ENCODE results near the gene DACT1. TPM values are rescaled to one million over a fixed set of nuclear protein-coding genes. Genes with fewer than 3 reads are reported as not detected.

The DACT1 gene
- 1 to 10 TPM; 2.3 to 6.4 (median 3.2) TPM for total RNA-seq

DNA sequence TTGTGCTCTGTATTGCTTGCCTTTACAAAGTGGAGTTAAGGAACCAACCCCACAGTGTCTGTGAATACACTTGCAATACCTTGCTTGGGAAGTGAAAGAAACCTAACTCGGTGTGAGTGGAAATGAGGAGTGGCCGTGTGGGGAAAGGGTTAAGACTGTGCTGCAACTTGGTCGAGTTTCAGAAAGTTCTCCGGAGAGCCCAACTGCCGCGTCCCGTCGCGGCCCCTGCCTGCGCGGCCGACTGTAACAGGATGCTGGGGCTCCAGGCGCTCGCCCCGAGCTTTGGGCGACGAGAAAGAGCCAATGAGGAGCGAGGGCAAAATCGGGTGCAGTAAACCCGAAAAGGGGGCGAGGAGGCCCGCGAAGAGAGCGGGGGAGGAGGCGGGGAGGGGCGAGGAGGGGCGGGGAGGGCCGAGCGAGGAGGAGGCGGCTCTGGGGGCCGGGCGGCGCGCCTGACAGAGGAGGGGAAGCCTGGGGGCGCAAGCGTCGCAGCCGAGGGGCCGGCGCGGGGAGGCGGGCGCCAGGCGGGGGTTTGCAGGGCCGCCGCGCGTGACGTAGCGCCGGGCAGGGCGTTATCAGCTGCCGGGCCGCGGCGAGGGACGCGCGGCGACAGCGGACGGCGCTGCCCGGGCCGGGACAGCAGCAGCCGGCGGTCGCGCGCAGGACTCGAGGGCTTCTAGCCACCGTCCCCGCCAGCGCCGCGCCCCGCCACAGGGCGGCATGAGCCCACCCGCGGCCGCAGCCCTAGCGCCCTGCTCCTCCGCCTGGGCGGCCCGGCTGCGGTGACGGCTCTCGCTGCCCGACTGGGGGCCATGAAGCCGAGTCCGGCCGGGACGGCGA, at the start of gene DACT1:
TSS of gene DACT1 (plus strand) at position 572 of the 840 bp plus-strand sequence. CDS start at position 813, 241 bp downstream.
- TF ChIP-seq CTCF (IDR thresholded peaks at IDR 0.05; ENCODE audit: low read depth): no peak

DNA sequence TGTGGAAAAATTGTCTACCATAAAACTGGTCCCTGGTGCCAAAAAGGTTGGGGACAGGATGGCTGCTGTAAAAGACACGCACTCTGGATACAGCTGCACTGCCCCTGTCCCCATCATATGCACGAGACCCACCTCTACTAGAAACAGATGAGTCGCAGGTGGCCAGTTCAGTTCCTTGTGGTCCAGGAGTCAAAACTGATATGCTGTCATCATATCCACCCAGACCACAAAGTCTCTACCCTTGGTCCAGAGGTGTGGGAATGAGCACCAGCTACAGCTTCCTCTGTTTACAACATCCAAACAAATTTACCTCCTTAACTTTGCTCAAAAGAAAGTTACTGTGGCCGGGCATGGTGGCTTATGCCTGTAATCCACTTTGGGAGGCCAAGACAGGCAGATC, 43.8 kb upstream of the DACT1 start:
- TF ChIP-seq CTCF (IDR thresholded peaks at IDR 0.05; ENCODE audit: low read depth): no peak

DNA sequence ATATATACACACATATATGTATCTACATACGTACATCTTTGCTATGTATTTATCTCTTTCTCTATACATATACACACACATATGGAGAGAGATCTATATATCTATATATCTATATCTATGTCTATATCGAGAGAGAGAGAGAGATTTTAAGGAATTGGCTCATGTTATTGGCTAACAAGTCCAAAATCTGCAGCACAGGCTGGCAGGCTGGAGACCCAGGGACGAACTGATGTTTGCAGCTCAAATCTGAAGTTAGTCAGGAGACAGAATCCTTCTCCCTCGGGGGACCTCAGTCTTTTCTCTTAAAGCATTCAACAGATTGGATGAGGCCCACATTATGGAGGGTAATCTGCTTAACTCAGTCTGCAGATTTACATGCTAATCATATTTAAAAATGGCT, 40.7 kb upstream of the DACT1 start:
- no peak for TF ChIP-seq CTCF (IDR thresholded peaks at IDR 0.05; ENCODE audit: low read depth)

DNA sequence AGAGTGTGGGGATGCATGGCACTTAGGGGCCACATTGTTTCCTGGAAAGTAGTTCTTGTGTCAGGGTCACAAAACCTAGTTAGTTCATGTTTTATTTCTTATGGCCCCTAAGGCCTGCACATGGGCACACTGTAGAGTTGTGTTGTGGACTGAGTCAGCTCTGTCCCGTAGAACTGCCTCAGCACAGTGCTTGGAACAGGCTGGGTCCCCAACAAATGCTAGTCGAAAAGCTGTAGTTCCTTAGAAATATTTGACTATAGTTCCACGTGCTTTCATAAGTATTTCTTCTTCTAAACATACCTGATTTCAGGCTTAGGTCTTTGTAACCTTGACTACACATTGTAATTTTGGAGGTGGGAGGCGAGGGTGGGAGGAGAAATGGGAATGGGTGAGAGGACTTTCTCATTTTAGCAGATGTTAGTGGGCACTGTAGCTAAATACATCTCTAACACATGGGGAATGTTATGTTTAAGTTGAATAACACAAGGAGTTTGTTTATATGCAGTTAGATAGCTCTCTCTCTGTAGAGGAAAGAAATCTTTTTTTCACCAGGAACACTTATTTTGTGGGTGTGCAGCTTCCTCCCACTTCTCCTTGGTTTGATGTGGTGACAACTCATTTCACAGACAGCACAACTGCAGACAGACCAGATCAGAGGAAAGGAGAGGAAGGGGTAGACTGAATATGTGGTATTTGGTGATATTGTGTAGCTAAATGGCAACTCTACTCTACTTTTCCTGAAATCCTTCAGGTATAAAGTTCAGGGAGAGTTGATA, 39.5 kb upstream of the DACT1 start:
- no peak for TF ChIP-seq CTCF (IDR thresholded peaks at IDR 0.05; ENCODE audit: low read depth)

DNA sequence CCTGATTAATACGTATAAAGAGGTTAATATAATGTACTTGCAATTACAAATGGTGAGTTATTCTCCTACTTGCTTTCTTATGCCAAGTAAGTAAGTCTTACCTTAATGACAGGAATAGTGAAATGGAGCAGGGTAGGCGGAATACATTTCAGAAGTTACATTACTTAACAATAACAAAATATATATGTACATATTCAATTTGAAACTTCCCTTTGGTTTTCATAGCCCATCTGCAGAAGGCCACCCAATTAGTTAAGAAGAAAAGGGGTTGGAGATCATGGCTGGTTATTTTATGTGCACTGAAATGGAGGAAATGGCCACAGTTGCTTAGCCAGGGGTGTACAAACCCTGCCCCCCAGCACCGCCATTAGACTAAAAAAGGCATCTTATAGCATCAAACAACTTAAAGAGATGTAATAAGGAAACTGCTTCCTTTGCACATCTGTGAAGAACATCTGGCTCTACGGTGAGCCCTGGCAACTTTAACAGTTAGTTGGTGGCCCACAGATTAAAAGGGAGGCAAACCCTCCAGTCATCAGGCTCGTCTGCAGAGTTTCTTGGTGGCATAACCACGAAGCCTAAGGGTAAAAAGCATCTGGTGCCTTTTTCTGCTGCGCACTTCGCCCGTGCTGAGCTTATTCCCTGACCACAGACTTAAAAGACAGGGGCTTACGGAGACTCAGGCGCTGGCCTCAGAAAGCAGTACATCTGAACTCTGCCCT, 38.8 kb upstream of the DACT1 start:
- no peak for TF ChIP-seq CTCF (IDR thresholded peaks at IDR 0.05; ENCODE audit: low read depth)

DNA sequence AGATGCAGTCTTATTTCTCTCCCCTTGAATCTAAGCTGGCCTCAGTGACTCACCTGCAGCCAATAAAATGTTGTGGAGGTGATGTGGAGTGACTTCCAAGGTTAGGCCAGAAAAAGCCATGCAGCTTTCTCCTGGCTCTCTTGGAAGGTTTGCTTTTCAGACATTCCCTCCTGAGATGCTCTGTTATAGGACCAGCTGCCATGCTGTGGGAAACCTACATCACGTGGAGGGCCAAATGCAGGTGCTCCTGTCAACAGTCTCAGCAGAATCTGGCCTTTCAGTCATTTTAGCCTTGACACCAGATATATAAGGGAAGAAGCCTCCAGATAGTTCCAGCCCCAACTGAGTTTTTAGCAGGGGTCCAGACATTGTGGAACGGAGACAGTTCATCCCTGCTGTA, 38.1 kb upstream of the DACT1 start:
- no peak for TF ChIP-seq CTCF (IDR thresholded peaks at IDR 0.05; ENCODE audit: low read depth)

DNA sequence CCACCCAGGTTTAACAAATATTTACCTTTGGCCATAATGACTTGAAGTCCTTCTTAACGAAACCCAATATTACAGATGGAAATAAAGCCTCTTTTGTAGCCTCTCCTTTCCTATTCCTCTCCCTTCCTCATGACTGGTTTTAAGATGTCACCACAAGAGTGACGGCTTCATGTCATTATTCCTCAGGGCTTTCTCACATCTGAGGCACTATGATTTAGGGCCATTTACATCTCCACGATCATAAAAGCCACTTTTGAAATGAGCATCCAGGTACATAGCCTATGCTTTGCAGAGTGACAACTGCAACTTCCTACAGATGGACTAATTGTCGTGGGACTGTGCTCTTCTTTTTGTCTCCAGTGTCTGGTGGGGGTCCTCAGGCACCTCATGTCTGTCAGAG, 32.3 kb upstream of the DACT1 start:
- no peak for TF ChIP-seq CTCF (IDR thresholded peaks at IDR 0.05; ENCODE audit: low read depth)

Measured in subcutaneous adipose tissue (tissue), 4 donors.